GM21526 (cell line): Measurements from ENCODE around the gene MACROD2.

ENCODE experiments used
- ATAC-seq: cut with Tn5 transposase; IDR thresholded peaks from one replicate; pipeline ENCODE4 v1.9.1; 2021; ENCODE audit warnings: moderate library complexity; ENCODE audit not compliant: unreplicated experiment, low FRiP score

MACROD2 gene

GRCh38 chr20:14824996-14825395, 829.7 kb downstream of the MACROD2 start:
- ATAC-seq: no peak

- ATAC-seq: no peak
Measured at GRCh38 chr20:14826543-14827313, 831.4 kb downstream of the MACROD2 start.

DNA sequence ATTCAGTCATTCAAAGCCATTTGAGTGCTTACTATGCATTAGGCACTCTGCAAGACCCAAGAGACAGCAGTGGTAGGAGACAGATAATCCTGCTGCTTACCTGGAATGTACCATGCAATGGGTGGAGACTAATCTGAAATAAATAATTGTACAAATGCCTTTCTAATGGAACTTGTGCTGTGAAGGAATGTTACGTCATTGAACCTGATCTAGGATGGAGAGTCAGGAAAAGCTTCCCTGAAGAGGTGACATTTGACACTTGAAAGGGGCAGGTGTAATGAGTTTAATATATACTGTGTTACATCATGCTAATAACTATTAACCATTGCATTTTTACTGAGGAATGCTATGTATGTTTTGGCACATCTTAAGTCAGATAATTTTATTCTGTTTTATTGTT, 833.1 kb downstream of the MACROD2 start:
- no peak for ATAC-seq

DNA sequence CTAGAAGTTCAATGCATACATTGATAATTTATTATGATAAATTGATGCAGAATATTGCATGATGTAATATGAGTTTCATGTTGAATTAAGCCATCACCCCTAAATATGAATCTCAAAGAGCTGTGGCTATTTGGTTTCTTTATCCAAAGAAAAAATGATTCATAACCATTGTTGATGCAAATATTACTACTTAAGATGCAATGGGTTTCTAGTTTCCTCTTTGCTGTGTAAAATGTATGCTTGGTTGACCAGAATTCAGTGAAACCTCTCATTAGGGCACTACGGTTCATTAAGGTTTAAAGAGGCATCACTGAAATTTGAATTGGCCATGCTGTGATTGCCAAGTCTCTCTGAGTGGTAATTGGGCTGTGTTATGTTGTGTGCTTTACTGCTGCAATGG, 834.6 kb downstream of the MACROD2 start:
- peak; percentile 41 for ATAC-seq

- peak; percentile 73 for ATAC-seq
Measured at GRCh38 chr20:14830466-14830865, 835.1 kb downstream of the MACROD2 start.

DNA sequence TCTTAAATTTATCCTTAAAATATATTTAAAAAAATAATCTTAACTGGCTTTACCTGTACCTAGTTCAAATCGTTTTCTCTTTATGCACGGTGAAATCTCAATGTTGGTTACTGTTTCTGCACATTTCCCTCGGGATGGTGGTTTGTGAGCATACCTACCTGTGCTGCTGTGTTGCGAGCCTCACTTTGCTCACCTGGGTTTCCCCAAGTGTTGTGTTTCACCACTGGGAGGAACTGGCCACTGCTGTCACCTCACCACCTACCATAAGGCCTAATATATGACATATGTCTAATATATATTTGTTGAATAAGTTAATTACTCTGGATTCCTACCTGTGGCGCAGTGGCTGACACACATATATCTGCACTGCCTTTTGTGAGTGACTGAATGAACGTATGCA, 835.6 kb downstream of the MACROD2 start:
- peak; percentile 13 for ATAC-seq

GRCh38 chr20:14832630-14833029, 837.3 kb downstream of the MACROD2 start:
- ATAC-seq: peak; percentile 71

DNA sequence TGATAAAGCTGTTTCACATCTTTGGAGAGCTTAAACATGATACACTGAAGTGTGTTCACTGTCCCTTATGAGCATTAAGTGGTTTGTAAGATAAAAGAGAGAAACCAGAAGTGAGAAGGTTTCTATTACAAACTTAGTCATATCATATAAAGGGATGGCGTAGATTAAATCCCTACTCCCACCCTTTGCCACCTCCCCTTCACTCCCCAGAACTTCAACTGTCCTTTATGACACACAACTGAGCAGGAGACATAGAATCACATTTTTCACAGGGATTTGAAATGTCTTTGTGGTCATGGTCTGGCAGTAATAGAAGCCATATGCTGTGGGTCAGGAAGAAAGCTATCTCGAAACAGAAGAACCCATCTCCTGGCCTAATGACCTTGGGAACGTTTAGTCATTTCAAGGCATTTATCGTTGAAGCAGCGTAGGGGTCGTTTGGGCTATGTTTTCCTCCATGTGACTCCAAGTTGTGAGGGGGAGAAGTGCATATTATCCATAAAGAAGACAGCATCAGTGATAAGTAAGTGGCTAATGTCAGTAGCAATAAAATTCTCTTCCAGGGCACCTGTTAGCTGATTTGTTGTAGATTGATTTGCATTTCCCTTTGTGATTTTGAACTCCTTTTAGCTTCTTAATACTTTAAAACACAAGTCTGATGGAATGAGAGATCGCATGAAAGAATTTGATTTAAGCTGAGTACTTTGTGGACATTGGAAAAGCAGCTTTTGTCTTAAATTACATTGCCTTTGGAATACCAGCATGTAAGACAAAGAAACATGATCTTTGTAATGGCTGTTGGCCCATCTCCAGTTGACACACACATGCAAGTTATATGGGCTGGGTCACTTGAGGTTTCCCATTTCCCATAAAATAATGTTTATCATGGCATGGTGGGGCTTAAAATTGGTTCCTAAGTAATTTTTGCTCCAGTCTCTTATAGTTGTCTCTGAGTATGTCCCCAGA, 843.6 kb downstream of the MACROD2 start:
- ATAC-seq: no peak

GRCh38 chr20:14845199-14846160, 850.2 kb downstream of the MACROD2 start:
- ATAC-seq: no peak

- no peak for ATAC-seq
Measured at GRCh38 chr20:14848806-14849205, 853.5 kb downstream of the MACROD2 start.

DNA sequence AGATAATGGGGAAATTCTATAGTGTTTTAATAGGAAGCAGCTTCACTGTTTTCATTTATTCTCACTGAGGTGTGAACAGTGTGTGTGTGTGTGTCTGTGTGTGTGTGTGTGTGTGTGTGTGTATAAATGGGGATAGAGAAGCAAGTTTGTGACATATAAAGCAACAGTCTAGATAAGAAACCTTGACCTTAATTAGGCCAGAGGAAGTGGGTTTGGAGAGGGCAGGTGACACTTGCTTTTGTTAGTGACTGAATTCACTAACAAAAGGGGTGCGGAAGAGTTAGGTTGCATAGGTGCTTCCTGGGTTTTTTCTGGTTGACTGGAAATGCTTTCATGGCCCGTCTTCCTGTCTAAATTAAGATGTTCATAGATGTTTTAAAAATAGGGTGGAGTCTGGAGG, 857.8 kb downstream of the MACROD2 start:
- no peak for ATAC-seq

DNA sequence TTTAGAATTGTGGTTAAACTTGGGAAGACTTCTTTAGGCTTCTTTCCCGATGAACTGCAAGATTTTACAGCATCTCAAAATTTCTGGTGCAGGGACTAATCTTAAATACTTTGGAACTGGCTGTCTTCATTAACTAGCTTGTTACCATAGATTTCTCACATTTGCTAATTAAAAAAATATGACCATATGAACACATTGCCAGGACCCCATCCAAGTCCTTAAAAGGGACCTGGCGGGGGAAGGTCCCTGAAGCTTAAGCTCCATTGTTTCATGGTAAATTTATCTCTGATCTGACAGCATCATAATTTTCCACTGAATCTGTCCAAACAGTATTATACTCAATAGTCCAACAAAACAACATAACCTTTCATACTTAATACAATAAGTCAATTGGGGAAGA, 859.9 kb downstream of the MACROD2 start:
- ATAC-seq: no peak

- no peak for ATAC-seq
Measured at GRCh38 chr20:14859627-14860026, 864.3 kb downstream of the MACROD2 start.

DNA sequence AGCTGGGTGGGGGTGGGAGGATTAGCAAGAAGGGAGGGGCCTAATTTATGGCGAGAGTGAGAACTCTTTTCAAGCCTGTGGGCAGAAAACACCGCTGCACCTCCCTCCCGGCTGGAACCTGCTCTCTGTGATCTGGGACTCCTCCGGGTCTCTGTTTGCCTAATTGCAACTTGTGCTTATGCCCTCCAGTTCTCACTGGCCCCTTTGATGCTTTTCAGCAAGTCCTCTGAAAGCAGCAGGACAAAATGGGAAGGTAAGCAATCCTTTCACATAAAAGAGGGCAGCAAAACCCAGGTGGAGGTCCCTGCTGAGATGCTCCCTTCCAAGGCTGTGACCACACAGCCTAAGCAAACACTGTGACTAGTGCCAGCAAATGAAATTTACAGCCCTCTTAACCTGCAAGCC, 865.1 kb downstream of the MACROD2 start:
- no peak for ATAC-seq

GRCh38 chr20:14861028-14861699, 865.8 kb downstream of the MACROD2 start:
- ATAC-seq: no peak

DNA sequence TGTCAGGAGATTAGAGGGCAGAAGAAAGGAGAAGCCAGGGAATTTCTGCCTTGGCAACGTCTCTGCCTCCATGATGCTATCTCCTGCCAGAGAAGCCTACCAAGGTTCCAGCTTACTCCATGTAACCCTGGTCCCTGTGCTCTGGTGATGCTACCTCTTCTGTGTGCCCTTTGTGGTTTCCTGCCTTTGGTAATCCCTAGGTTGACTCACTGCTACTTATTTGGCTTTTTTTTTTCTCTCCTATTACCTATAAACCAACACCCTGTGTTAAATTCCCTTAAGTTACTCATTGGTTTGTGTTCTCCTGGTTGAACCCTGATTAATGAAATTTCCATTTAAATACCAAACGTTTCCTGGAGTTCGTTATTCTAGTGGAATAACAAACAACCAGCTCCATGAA, 869.9 kb downstream of the MACROD2 start:
- no peak for ATAC-seq

DNA sequence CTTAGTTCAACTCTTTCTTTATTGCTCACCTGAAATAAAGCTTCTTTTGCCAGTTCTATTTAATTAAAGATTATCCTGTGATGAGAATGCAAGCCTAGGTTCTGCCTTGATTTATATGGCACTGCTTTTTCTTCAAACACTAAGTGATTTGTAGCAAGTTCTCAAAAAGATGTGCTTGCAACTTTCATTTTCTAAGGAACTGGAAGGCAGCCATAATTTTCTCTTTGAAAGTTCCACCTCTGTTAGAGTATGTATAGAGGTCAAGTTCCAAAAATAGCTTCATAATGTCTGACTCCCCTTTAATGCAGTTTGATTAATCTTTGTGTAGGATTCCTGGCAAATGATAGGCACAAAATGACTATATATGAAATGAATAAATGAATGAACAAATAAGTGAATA, 870.4 kb downstream of the MACROD2 start:
- no peak for ATAC-seq

- no peak for ATAC-seq
Measured at GRCh38 chr20:14866841-14867514, 871.7 kb downstream of the MACROD2 start.

- no peak for ATAC-seq
Measured at GRCh38 chr20:14877301-14878028, 882.1 kb downstream of the MACROD2 start.
